HG02571 (cell line): Measurements from ENCODE around the gene SESN1.

Experiments used
- ATAC-seq: cut with Tn5 transposase; IDR thresholded peaks from one replicate; pipeline ENCODE4 v1.9.1; 2021; ENCODE audit warnings: mild to moderate bottlenecking, moderate library complexity; ENCODE audit not compliant: unreplicated experiment

SESN1 gene

DNA sequence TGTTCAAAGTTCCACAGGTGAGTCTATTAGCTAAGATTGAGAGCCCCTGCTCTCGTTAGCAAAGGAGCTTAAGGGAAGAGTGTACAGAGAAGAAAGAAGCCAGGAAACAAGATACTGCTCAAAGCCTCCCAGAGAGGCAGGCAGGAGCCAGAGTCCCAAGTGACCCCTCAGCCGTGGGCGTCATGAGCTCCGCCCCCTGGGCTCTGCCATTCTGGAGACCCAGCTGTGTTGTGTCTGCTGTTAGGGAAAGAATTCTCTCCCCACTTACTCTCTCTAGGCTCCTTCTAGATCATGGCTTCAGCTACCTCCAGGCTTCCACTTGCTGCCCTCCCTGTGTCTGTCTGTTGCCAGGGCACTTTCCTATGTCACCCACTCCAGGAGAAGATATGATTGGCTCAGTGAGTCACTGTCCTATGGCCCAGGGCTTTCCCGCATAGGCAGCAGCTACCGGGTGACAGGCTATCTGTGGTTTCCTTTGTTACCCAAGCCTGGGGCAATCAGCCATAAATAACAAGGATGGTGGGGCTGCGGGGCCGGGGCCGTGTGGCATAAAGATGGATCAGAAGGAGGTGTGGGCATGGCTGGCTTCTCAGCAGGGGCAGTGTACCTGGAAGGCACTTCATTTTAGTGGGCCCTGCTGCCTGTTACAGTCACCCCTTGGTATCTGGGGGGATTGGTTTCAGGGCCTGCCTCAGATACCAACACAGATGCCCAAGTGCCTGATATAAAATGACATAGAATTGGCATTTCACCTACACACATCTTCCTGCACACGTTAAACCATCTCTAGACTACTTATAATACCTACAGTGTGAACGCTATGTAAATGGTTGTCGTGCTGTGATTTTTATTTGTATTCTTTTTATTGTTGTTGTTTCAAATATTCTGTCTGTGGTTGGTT lies 127.5 kb downstream of the SESN1 start:
- ATAC-seq: no peak

DNA sequence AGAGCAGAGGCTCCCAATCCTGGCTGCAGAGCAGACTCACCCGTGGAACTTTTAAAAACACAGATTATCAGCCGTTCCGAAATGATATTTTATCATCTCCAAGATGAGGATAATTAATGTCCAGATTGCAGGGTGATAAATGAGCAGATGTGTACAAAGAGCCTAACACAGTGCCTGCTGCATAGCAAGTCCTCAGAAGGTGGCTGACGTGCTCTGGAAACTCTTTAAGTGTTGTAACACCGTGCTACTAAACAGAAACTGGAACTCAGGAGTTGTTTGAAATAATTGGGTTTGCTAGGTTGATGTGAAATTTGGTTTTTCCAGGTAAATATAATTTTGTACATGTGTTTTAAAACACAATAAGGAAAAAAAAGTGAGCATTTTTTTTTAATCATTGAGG lies 128.4 kb downstream of the SESN1 start:
- no peak for ATAC-seq

DNA sequence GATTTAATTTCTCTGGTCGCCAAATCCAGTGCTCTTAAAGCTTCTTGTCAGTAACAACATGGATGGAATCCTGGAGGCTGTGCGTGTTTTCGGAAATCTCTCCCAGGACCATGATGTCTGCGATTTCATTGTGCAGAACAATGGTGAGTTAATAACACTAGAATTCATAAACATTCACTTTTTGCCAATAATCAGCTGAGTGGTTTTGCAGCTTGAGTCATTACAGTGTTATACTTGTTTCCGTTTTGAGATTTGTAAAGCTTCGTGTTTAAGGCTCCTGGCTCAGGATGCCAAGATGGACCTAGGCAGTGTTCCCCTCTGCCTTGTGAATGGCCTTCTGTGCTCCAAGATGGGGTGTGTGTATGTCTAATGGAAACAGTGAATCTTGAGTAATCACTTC lies 132.7 kb downstream of the SESN1 start:
- no peak for ATAC-seq

DNA sequence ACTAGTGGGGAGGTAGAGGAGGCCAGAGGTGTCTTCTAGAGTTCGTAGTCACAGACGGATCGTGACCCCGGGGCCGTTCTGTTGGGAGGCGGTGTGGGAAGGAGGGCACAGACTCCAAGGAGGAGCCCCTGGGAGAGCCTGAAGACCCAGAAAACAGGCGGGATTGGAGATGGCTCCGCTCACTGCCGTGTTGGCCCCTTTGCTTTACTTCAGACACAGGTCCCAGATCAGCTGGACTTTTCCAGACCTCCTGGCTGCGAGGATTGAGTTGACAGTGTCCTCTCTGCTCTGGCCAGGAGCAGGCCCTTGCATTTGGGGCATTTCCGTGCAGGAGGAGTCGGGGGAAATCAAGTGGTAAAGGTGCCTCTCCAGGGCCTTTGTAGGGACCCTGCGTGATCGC lies 133.6 kb downstream of the SESN1 start:
- no peak for ATAC-seq

DNA sequence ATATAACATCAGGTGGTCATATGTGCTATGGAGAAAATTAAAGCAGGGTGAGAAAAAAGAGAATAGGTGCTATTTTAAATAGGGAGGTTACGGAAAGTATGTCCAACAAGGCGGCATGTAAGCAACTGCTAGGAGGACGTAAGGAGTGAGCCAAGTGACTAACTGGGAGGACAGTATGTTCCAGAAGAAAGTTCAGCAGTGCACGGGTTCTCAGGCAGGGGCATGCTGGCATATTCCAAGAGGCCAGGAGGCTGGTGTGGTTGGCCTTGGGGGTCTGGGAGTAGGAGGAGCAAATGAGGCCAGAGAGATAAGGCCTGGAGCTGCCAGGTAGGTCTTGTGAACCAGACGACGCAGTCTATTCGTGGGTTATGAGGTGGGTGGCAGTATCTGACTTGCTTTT lies 134.0 kb downstream of the SESN1 start:
- no peak for ATAC-seq

DNA sequence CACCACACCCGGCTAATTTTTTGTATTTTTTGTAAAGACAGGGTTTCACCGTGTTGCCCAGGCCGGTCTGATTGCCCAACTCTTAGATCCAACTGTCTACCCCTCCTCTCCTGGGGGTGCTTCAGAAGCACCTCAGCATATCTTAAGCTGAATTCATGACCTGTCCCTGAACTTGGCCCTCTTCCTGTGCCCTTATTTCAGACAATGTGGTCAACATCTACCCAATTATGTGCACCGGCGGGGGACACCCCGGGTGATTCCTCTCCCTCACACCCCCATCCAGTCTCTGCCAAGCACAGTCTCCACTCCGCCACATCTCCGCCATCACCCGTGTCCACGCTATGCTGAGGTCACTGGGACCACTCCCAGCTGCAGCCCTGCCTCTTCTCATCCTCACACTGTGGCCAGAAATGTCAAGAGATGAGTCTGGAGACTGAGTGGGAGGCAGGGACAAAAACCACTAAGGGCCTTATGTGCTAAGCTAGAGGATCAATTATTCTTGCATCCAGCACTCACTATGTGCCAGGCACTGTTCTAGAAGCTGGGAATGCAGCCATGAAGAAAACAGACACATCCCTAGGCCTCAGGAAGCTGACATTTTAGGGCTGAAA lies 134.6 kb downstream of the SESN1 start:
- no peak for ATAC-seq

DNA sequence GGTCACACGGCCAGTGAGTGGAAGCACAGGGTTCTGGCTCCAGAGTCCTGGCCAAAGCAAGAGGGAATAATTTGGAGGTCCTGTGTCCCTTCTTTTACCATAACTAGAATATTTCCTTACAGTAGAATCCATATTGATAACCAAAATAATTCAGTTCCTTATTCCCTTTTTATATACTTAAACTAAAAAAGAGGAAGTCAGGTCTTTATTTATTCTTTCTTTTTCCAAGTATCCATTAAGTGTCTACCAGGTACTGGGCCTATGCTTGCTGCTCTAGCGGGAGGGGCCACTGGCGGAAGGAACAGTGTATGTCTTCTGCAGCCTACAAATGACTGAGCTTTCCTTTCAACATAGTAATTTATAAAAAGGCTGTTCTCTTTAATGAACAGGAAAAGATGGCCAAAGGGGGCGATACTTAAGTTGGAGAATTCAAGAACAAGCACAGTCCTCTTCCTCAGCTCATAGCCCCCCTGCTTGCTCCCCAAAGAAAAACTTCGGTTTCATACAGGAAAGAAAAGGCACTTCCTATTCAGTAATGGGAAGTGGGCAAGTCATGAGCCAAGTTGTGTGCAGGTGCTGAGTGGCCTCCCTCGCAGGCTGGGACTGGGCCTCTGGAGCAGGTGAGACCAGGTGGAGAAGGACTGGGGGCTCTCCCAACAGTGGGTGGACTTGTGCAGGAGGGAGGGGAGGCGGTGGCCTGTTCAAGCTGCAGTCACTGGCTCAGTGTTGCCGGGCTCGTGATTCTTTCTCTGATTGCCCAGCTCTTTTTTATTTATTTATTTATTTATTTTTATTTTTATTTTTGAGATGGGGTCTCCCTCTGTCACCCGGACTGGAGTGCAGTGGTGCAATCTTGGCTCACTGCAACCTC lies 135.5 kb downstream of the SESN1 start:
- no peak for ATAC-seq

DNA sequence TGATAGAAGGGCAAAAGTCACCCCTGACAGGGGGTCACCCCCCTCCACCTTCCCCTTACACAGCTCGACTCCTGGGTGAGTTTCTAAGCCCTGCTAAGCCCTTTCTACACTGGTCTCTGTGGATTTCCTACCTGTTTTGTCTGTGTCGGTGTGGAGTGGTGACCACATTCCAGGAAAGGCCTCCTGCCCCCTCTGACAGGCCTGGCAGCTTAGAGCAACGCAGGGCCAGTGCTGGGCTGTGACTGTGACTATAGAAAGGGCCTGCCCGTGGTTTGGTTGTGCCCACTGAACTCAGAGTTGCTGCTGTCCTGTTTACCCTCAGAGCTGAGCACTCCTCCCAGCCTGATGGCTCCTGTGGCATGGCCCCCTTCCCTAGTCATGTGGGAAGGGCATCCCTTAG lies 137.4 kb downstream of the SESN1 start:
- ATAC-seq: no peak

DNA sequence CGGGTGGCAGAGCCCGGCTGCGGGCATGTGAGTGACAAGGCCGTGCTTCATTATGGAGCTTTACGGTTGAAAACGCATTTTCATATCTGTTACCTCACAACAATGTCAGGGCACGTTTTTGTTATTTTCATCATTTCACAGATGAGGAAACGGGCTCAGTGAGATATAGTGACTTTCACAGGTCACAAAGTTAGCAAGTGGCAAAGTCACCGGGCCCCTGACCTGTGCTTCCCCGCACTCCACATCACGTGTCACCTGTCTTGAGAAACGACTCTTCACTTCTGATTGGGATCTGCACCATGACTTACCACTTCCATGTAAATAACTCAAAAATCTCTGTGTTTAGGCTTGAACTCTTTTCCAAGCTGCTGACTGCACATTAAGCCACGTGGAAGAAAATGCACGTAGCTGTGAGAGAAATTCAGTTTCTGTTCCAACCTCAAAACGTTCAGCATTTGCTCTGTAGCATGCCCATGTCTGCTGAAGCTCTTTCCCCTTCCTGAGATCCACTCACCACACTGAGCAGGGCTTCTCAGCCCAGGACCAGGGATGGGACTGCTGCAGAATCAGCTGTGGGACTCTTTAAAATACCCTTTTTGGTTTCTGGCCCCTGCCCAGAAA lies 139.2 kb downstream of the SESN1 start:
- ATAC-seq: no peak

DNA sequence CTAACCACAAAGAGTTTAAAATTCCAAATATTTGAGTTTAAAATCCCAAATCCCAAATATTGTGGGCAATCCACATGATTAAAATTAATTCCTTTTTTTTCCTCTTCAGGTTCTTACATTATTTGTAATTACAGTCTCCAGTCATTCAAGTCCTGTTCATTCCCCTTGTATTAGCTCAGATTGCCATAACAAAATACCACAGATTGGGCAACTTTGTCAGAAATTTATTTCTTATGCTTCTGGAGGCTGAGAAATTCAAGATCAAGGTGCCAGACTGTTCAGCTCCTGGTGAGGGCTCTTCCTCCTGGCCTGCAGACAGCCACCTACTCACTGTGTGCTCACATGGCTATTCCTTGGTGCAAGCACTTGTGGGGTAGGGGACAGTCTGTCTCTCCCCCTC lies 141.0 kb downstream of the SESN1 start:
- ATAC-seq: no peak

DNA sequence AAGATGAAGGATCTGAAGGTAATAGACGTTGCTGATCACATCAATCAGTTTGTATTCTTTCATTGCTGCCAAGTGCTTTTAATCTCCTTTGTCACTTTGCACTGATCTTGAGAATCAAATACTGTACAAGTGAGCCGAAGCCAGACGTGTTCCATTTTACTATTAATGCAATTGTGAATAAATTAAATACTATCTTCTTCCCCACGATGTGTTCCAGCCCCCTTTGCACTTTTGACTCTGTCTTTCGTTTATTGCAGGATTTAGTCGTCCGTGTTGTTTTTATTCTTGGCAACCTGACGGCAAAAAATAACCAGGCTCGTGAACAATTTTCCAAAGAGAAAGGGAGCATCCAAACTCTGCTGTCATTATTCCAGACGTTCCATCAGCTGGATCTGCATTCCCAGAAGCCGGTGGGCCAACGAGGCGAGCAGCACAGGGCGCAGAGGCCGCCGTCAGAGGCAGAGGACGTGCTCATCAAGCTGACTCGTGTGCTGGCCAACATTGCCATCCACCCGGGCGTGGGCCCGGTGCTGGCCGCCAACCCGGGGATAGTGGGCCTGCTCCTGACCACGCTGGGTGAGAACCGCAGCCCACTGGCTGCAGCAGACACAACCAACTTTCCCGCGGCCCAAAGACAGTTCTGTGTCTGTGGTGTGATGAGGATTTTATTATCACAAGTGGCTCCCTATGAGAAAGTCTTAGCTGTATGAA lies 141.7 kb downstream of the SESN1 start:
- no peak for ATAC-seq

DNA sequence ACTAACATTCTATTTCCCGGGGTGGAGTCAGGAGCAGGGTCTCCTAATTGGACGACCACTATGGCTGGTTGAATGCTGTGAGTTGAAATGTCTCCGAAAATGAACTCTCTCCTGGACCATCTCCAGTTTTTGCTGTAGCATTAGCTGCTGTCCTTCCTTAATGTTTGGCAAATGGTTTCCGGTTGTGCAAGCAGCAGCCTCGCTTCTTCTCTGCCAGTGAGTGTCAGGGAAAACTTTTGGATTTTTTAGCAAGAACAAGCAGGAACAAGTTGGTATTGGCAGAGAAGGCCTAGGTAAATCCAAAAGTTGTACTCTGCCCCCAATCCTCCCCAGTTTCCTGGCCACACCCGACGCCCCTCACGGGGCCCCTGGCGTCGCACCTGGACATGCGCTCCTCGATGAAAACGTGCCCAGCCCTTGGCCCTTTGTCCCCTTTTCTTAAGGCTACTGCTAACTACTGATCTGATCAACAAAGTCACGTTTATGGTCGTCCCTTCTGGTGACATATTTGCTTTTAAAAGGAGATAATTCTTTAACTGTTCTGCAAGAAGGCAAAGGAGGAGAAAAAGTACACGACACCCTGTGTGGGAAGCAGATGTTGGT lies 143.2 kb downstream of the SESN1 start:
- ATAC-seq: no peak

DNA sequence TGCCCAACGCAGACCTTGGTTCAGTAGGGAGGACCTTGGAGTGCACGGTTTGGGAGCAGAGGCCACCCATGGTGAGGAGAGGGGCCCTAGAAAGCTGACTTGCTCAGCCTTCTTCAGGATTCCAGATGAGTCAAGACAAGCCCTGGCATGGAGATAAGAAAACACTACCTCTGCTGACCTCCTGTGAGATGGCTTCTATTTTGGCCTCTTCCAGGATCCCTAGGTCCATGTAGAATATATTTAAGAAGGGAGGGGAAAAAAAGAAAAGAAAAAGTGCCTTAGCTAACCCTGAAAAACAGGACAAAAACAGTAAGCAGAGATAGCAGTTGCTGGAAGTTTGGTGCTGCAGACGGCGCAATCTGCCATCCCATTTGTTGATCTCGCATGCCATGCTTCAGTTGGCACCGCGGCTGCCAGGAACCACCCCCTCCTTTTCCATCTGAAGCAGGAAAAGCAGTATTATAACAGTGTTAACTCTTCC lies 146.4 kb downstream of the SESN1 start:
- no peak for ATAC-seq

DNA sequence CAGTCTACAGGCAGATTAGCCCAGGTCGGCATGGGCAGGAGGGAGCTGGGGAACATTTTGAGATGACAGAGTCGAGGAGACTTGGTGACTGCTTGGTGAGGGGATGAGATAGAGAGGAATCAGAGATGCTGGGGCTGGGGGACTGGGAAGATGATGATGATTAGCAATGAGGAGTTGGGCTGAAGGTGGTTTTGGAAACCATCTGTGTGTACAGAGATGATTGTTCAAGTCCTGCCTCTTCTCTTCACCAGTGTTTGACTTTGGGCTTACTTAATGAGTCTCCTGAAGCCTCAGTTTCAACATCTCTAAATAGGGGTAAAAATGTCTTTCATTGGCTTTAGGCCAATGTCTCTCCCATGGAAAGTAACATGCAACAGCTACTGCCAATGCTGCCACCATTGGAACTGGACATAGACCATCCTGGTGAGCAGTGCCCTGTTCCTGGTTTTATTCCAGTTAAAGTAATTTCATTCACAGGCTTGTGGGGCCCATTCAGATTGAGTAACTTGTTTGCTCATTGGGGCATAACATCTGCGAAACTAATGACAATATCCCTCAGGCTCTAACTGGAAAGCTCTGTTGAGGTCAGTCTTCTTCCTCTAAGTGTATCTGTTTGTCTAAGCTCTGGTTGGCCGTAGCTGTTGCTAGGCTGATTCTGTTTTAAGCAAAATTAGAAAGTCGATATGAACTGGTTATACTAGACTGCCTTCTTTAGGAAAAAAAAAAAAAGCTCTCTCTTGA lies 147.4 kb downstream of the SESN1 start:
- ATAC-seq: no peak

DNA sequence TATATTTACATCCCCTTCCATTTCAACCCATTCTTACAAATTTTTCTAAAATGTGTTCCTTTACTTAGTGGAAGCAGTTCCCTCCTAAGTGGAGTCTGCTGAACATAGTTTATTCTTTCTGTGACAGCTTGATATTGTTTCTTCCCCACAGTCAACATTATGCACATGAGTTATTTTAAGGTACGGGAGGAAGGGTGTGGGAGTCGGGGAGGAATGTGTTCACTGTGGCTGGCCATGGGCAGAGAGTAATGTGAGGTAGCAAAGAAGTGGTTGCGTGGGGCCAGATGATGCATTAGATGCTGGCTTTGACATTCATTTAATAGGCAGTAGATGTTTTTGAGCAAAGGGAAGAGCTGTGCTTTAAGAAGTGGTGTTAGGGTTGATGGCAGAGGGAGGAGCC lies 148.0 kb downstream of the SESN1 start:
- ATAC-seq: no peak

DNA sequence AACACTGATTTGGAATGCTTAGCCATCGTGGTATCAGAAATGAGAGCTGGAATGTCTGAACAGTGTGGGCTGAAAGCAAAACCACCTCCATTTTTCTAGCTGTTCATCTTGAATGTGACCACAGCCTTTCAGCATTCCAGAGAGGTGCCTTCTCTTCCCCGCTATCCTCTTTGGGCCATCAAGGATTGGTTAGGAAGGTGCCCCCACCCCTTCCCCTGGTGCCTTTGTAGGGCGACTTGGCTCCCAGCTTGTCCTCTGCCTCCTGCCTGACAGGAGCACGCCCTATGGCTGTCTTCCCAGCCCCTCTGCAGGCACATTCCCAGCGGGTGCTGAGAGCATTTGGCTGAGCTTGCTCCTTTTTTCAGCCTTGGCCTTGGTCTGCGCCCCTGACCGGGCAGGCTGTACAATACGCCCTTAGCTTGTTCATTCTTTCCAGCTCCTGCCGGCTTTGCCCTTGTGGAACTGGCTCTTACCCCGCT lies 148.9 kb downstream of the SESN1 start:
- ATAC-seq: no peak

DNA sequence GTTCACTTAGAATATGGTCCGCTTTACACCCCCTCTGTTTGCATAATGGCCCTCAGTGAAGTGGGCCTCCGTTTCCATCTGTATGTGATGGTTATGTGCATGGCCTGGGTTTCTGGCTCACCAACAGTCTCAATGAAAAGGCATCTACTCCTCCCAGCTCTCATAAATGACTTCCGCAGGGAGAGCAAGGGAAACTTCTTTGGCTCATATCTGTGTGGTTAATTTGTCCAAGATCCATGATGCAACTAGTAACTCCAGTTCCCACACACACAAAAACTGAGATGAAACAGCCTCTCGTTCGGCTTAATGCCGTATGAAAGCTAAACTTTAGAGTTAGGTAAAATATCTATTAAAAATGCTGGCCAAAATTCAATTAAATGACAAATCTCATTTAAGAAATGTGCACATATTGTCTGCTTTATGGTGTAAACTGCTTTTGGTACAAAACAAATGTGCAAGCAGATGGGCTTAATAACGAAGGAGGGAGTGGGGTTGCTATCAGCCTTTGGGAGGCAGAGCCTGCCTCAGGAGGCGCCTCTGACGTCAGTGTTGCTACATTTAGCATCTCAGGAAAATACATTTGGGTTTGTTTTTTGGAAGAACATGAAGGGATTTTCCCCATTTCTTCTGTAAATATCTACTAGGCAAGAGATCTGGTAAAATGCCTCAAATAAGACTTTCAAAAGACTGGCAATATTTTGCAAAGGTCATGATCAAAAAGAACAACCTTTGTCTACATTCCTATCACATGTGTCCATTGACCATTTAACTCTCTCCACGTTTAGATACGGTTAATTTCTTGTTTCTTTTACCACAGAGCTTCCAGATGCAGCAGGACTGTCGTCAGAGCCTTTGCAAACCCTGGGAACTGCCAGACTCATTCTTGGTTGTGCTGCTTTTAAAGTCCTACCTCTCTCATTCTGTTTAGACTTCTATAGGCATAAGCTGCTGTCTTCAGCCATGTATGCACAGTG lies 149.7 kb downstream of the SESN1 start:
- no peak for ATAC-seq

DNA sequence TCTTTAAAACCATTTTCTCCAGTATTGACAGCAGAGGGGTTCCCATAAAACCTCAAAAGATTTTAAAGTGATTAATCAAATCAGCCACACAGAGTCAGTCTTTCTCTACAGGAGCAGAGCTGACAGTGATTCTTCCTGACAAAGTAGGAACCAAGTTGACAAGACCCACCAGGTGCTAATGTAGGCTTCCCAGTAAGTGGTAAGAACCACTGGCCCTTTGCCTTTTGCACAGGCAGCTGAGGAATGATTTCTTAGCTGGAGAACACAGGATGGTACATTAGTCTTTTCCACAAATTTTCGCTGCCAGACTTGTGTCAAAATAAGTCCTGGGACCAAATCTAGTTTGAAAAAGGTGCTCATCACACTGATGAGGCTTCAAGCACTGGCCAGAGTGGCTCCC lies 150.6 kb downstream of the SESN1 start:
- no peak for ATAC-seq
